AG20443 (cell line): Measurements from ENCODE around the gene NPC1L1.

ENCODE experiments used
- DNase-seq: peaks from one replicate; pipeline ENCODE4 v3.0.0; 2012; ENCODE audit warnings: low spot score, mixed read lengths

Gene NPC1L1

DNA sequence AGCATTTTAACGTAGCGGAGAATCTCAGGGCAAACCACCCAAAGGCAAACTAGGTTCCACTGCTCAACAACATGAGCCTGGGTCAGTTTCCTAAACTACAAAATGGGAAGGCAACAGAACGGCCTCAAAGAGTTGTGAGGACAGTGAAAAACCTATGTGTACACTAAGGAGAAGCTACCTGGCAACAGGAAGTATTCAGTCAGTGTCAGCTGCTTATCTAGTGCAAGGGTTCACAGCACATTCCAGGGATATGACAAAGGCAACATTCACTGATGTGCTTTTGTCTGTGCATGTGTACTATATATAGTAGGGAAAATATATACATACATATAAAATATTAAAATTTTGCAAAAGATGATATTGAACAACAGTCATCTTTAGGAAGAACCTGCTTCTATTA, 67.8 kb downstream of the NPC1L1 start:
- no peak for DNase-seq

DNA sequence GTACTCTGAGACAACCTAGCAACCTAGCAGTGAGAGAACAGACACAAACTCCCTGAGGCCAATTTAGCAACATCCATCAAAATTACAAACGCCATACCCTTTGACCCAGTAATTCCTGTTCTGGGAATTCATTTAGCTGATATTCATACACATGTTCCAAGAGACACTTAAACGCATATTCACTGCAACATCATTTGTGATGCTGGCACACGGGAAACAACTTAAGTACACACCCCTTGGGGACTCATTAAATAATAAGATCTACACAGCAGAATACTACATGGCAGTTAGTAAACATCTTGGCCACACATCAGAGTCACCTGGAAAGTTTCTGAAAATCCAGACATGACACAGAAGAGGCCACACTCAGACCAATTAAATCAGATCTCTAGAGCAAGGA, 68.3 kb downstream of the NPC1L1 start:
- DNase-seq, result no peak

DNA sequence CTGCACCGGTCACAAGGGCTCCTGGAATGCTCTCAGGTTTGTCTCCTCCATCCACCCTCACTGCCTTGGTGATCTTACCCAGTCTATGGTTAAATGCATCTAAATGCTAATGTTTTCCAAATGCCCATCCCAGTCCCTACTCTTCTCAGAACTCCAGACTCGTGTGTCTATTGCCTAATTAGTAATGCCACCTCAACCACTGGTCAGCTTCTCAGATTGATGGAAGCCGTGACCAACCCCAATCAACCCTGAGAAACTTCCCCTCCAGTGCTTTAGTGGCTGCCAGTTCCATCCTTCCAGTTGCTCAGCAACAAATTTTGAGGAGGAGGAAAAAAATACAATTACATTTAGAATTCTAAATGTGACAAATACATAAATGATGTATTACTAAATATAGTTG, 69.3 kb downstream of the NPC1L1 start:
- DNase-seq, result no peak

DNA sequence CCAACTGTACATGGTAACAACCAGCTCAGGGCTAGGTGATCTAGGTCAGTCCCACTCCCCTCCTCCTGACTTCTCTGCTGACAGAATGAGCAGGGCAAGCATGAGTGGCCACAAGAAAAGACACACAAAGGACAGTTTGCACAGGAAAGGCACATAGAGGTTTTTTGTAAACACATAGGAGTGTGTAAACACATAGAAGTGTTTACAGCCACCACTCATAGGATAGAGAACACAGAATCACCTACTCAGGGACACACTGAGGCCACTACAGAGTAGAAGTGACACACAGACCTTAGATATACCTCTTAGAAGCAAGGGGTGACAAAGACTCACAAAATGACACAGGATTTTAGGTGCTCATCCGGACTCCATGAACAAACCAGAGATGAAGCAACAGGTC, 69.7 kb downstream of the NPC1L1 start:
- DNase-seq, result no peak

DNA sequence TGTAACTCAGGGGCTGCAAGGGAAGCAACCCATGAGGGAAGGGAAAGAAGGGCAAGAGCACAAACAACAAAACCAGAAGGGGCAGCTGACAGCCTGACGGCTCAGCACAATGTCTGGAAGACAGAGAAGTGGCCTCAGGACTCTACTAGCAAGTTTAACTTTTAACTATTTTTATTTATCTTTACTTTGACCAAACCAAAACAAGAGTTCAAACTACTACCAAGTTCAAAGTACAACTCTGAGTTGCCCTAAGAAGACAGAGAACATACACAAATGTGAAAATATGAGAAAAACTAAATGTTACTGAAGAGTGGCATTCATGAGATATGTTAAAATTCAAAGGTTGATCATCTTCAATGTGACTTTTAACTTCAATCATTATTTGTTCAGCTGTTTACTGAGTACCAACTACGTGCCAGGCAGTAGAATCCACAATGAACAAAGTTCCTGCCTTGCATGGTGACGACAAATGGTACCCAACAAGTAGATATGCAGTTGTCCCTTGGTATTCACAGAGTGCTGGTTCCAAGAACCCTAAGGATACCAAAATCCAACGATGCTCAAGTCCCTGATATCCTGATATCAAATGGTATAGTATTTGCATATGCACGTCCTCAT, 70.4 kb downstream of the NPC1L1 start:
- no peak for DNase-seq

DNA sequence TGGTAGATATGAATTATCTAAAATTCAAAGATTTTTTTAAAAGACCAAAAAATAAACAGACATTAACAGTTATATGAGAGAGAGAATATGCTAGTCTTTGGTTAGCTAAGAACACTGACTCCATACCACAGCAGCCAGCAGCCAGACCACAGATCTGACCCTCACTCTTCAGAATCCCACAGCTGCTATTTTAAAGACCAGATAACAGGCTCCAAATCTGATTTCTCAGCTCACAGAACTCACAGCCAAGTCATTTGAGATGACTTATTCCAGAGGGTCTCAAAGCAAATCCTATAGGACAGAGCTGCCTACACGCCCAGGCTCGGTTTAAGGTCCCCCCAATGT, 71.0 kb downstream of the NPC1L1 start:
- no peak for DNase-seq

DNA sequence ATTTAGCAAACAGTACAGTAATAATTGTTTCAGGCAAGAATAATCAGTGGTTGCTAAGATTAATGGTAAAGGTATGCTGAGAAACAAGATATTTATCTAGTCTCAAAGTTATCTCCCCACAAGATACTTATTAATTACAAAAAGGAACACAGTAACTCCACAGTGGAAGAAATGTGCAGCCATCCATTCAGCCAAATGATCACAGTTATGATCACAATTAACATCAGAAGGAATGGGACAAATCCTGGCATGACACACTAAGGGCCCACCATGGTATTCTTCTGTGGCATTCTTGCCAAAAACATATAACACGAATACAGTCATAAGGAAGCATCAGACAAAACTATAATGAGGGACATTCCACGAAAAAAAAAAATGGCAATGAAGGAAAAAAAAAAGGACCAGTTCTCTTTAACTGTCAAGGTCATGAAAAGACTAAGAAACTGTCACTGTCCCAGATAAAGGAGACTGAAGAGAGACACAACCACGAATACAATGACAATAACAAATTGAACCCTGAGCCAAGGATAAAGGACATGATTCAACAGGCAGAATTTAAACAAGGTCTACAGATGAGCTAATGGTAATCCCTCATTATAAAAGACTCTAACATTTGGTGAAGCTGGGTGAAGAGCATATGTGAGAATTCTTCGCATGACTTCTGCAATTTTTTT, 71.5 kb downstream of the NPC1L1 start:
- DNase-seq, result no peak

DNA sequence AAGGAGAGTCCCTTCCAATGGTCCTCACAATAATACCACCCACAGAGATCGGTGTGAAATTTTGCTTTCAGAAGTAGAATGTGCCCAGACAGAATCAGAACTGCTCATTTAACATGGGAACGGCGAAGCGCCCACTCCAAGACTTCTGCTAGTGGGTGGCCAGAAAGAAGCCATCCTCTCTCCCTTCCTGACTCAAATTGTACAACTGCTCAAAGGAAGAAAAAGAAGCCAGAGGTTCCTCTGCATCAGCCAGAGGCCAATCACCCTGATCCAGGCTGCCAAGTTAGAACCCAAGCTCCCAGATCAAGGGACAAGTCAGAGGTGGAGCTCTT, 73.9 kb downstream of the NPC1L1 start:
- DNase-seq, result no peak

DNA sequence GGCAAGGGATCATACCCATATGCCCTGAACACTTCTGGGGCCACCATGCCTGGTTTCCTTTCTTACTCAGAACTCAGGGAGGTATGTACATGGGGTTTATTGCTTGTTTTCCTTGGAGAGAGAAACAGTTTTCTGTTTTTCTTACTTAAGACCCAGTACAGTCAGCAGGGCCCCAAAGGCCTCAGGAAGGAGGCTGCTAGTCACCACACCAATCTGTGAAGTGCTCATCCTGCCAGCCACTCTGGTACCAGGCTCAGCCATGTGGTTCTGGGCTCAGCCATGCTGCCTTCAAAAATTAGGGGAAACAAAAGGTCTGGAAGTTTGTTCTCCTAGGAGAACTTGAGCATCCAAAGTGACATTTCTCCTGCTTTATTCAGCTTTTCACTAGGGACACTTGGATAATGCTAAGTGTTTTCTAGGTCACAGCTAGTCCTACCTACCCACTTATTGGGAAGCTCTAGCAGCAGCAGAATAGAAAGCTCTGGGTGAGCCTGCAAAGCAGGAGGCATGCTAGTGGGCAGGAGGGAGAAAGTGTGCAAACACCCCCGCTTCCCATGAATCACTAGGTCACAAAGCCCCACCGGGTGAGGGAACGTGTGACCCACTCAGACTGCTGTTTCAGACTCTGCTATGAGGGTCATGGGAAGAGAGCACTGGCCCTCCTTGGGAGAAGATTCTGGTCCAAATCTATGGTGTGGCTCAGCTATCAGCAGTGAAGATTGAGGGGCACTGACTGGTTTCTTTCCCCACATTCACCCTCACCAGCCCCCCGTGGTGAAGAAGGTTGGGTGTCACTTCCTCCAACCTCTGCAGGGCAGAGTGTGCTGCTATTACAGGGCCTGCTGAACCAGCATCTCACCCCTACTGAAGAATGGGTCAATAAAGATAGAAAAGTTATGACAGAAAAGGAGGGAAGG, 74.6 kb downstream of the NPC1L1 start:
- DNase-seq, result peak; percentile 52

DNA sequence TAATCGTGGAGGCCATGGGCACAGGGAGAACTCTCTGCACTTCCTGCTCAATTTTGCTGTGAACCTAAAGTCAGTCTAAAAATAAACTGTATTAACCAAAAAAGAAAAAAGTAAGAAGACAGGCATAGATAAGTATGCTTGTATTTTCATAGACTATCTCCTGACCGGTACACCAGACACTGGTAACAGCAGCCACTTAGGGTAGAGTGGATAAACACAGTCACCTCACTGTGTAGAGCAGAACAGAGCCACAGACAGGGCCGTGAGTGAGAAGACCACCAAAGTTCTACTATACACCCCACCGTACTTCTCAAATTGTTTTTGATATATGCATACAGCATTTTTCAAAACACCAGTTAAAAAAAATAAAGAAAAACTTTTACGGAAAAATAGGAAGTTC, 75.6 kb downstream of the NPC1L1 start:
- DNase-seq, result no peak

DNA sequence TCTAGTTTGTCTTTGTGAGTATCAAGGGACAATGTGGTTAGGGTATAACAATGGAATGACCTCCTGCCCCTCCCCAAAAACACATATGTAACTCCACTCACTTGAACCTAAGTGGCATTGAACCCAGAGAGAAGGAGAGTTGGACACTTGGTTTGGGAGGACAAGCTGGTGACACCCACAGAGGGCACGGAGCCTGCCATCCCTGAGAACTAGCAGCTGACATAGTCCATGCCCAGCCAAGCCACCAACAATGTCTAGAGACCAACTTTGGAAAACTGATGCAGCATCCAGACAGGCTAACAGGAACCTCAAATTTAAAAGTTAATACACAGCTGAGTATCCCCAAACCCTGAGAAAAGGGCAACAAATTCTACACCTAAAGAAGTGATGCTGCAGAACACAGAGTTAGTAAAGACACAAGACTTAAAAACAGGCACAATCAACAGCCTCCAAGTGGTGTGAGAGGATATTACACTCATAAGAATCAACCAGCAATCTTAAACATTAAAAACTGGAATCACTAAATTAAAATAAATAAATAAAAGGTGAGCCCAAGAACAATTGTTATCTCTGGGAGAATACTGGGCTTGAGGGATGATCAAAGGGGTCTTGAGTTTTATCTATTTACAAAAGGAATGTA, 77.8 kb downstream of the NPC1L1 start:
- no peak for DNase-seq
